ENCODE data around the gene FTO.

DNA sequence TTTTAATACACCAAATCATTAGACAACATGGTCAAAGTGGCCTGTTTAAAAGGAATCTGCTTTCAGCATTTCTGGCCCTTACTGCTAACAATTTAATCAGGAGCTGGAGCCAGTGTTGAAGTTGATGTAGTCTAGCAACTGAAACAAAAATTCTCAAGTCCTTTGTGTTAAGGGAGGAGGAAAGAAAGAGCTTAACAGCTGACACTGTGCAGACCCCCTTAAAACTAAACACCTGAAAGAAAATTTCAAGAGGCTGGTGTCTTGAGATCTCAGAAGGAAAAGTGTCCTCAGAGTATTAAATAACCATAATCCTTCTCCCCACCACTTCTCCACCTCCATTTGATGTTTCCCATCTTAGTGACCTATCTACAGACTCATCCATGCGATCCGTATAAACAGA lies 232.1 kb downstream of the FTO start:
- TF ChIP-seq, protein P1, sequence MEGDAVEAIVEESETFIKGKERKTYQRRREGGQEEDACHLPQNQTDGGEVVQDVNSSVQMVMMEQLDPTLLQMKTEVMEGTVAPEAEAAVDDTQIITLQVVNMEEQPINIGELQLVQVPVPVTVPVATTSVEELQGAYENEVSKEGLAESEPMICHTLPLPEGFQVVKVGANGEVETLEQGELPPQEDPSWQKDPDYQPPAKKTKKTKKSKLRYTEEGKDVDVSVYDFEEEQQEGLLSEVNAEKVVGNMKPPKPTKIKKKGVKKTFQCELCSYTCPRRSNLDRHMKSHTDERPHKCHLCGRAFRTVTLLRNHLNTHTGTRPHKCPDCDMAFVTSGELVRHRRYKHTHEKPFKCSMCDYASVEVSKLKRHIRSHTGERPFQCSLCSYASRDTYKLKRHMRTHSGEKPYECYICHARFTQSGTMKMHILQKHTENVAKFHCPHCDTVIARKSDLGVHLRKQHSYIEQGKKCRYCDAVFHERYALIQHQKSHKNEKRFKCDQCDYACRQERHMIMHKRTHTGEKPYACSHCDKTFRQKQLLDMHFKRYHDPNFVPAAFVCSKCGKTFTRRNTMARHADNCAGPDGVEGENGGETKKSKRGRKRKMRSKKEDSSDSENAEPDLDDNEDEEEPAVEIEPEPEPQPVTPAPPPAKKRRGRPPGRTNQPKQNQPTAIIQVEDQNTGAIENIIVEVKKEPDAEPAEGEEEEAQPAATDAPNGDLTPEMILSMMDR (IDR thresholded peaks at IDR 0.05), result no peak
- TF ChIP-seq POLR2A (IDR thresholded peaks at IDR 0.05), result no peak
